HL-60 (cell line): ENCODE data around the gene HES6.

ENCODE experiments used
- GABPA ChIP-seq: IDR thresholded peaks from 2 replicates; pipeline ENCODE4 v1.6.1; 2012; ENCODE audit warnings: low read depth
- POLR2AphosphoS5 ChIP-seq: IDR thresholded peaks from 2 replicates; pipeline ENCODE4 v1.6.1; 2012; ENCODE audit warnings: low read depth
- REST ChIP-seq: IDR thresholded peaks from 2 replicates; pipeline ENCODE4 v1.6.1; 2012; ENCODE audit warnings: low read depth; ENCODE audit not compliant: insufficient replicate concordance
- SPI1 ChIP-seq: IDR thresholded peaks from 2 replicates; pipeline ENCODE4 v1.6.1; 2012; ENCODE audit warnings: low read depth, mild to moderate bottlenecking, borderline replicate concordance
- TF ChIP-seq, protein P1 (sequence below): IDR thresholded peaks from one replicate; pipeline ENCODE4 v1.5.1; 2011; ENCODE audit warnings: low read length, control low read depth, inconsistent platforms; ENCODE audit not compliant: insufficient read depth

- TF ChIP-seq, protein P1, sequence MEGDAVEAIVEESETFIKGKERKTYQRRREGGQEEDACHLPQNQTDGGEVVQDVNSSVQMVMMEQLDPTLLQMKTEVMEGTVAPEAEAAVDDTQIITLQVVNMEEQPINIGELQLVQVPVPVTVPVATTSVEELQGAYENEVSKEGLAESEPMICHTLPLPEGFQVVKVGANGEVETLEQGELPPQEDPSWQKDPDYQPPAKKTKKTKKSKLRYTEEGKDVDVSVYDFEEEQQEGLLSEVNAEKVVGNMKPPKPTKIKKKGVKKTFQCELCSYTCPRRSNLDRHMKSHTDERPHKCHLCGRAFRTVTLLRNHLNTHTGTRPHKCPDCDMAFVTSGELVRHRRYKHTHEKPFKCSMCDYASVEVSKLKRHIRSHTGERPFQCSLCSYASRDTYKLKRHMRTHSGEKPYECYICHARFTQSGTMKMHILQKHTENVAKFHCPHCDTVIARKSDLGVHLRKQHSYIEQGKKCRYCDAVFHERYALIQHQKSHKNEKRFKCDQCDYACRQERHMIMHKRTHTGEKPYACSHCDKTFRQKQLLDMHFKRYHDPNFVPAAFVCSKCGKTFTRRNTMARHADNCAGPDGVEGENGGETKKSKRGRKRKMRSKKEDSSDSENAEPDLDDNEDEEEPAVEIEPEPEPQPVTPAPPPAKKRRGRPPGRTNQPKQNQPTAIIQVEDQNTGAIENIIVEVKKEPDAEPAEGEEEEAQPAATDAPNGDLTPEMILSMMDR, result no peak
- no peak for TF ChIP-seq REST
- no peak for TF ChIP-seq POLR2AphosphoS5
- no peak for TF ChIP-seq GABPA
- TF ChIP-seq SPI1, result no peak
Observed at GRCh38 chr2:238231251-238231793, 8.5 kb downstream of the HES6 start.
